Bone marrow (tissue), 2 donors: ENCODE data around the gene KAT5.
"Not testable (repeated sequence)": the region's sequence is repeated elsewhere in the genome, so short reads cannot be mapped to it uniquely, and the experiment has no call there.

Source experiments
- DNase-seq, 2 donors: peaks; one replicate each; lab custom pipeline; 2025; lab: John Stamatoyannopoulos, UW

The KAT5 gene

DNA sequence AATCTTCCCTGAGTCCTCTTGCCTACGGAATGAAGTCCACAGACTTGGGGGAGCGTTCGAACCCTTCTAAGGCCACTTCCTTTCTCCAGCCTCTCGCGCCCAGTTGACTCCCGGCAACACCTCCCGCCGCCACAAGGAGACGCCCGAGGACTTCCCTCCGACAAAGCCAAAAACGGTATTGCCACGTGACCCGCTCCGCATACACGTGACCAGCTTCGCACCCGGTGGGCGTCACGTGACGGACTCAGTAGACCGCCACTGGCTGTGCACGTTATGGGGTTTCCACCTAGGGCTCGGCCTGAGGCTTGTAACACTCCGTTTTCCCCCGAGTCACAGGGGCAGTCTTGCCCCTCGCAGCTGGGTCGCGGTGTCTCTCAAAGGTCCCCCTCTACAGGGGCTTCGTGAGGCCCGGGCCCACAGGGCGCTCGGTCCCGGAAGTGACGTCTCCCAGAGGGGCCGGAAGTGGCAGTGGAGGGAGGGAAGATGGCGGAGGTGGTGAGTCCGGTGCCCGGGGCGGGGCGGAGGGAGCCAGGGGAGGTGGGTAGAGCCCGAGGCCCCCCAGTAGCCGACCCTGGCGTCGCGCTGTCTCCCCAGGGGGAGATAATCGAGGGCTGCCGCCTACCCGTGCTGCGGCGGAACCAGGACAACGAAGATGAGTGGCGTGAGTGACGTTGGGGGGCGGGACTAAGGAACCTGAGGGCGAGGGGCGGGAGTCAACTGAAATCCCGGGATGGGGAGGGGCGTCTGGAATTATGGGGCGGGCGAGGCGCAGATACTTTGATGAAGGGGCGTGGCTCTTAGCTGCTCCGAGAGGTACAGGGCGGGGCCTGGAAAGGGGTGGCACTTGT, at the start of gene KAT5:
TSS of gene KAT5 (plus strand) at position 468 of the 848 bp plus-strand sequence. CDS start at position 484, 16 bp downstream.
- DNase-seq = peak; percentile 90 to 100

- peak; percentile 85 to 91 for DNase-seq
Measured at GRCh38 chr11:65662799-65663638, 49.0 kb upstream of the KAT5 start, which contains the start of gene RELA. RELA (minus strand) TSS chr11:65662916; CDS start chr11:65662832, 84 bp downstream.

DNA sequence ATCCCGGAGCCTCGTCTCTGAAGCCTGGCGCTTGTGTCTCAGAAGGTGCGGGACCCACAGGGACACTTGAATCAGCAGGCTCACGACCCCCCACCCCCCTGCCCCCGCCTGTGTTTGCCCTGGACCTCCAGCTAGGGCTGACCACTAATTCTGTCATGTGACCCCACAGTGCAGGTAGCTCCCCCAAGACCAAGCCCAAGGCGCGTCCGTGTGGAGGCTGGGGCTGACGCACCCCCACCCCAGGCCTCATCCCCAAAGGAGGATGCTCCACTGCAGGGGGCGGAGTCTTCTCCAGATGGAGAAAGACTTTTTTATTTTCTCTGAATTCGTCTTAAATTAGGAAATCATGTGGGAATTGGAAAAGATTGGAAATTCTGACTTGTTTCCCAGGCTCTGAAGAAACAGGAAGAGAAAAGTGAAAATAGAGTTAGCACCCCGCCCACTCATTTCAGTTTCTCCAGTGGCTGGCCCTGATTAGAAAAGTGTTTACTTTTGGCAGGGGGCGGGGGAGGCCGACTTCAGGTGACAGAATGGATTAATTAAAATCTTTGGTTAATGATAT, 48.3 kb upstream of the KAT5 start:
- DNase-seq = peak in 1 of 2 donors; percentile 69

GRCh38 chr11:65672180-65672860, 39.7 kb upstream of the KAT5 start:
- no peak for DNase-seq

- no peak for DNase-seq
Measured at GRCh38 chr11:65672982-65673381, 39.1 kb upstream of the KAT5 start.

- DNase-seq = no peak
Measured at GRCh38 chr11:65680192-65680743, 31.8 kb upstream of the KAT5 start.

DNA sequence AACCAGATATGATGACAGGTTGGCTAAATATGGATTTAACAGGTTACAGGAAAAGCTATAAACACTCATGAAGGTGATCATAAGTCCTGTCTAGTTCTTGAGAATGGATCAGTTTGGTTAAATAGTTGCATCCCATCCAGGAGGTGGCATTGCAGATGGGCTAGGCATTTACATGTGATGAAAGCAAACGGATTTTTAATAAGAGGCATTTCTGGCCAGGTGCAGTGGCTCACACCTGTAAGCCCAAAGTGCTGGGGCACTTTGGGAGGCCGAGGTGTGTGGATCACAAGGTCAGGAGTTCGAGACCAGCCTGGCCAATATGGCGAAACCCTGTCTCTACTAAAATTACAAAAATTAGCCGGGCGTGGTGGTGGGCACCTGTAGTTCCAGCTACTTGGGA, 28.6 kb upstream of the KAT5 start:
- DNase-seq = not testable (repeated sequence)

DNA sequence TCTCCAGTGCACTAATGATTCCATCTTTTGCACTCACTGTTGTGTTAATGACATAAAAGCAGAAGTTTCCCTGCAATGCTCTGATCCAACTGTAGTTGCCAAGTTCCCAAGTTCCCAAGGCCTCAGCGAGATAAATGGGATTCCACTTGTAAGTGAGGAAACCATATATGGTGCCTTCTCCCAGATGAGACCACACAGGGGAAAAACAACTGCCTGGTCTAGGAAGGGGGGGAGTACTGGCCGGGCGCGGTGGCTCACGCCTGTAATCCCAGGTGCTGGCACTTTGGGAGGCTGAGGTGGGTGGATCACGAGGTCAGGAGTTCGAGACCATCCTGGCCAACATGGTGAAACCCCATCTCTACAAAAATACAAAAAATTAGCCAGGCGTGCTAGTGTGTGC, 26.1 kb upstream of the KAT5 start:
- DNase-seq = no peak

DNA sequence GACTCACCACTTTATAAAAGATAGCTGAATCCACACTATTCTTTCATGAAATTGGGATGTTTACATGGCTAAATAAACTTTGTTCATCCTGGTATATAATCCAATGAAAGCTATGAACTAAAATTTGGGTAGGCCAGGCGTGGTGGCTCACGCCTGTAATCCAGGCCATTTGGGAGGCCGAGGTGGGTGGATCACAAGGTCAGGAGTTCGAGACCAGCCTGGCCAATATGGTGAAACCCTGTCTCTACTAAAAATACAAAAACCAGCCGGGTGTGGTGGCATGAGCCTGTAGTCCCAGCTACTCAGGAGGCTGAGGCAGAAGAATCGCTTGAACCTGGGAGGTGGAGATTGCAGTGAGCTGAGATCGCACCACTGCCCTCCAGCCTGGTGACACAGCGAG, 20.2 kb upstream of the KAT5 start:
- not testable (repeated sequence) for DNase-seq

DNA sequence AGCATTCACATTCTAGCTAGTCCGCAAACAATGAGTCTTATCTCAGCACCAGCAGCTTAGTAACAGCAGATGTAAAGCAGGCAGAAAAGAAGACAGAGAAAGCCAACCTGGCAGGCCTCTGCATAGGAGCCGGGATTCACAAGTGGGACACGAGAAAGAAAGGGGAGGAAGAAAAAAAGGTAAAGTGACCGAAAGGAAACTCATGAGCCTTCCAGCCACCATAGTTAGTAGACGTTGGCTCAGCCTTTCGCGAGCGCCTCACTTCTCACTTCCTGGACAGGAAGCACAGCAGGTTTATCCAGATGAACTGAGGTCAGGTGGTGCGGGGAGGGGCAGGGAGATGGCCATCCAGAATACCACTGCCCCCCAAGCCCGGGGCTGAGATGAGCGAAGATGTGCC, 19.7 kb upstream of the KAT5 start:
- no peak for DNase-seq

GRCh38 chr11:65695459-65696241, 16.4 kb upstream of the KAT5 start:
- no peak for DNase-seq

DNA sequence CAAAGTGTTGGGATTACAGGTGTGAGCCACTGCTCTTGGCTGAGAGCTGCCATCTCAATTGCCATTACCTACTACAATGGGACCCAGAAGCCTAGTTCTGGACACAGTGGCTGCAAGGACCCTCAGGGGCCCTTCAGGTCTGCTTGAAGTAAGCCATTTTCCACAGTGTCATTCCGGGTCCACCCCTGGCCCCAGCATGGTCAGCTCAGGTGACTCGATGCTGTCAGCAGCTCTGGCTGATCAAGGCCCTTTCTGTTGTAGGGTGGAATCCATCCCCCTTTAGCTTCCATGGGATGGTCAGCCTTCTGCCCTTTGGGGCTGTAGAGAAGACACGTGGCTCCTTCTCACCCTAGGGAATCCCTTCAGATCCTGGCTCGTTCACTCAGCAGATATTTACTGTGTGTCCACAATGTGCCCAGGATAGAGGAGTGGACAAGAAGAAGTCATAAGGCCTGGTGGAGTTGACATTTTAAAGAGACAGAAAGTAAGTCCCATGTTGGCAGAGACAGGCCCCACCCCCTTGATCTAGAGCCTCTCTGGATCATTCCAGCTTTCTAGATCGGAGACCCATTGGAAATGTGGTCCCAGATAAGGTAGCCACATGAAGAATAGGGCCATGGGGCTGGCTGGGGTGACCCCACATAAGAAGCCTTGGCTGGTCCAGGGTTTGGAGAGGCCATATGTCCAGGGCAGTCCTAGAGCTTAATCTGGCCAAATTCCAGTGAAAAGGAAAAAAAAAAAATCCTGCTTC, 15.1 kb upstream of the KAT5 start:
- no peak for DNase-seq

DNA sequence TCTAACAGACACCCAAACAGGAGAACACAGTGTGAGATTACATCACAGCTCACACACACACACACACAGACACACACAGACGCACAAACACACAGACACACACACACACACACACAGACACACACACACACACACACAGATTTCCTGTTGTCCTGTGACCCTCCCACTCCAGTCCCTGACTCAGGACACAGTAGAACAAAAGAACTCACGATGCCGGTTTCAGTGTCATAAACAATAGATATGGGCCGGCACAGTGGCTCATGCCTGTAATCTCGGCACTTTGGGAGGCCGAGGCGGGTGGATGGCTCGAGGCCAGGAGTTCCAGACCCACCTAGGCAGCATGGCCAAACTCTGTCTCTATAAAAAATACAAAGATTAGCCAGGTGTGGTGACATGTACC, 13.8 kb upstream of the KAT5 start:
- no peak for DNase-seq

GRCh38 chr11:65699306-65699705, 12.7 kb upstream of the KAT5 start:
- DNase-seq = no peak

DNA sequence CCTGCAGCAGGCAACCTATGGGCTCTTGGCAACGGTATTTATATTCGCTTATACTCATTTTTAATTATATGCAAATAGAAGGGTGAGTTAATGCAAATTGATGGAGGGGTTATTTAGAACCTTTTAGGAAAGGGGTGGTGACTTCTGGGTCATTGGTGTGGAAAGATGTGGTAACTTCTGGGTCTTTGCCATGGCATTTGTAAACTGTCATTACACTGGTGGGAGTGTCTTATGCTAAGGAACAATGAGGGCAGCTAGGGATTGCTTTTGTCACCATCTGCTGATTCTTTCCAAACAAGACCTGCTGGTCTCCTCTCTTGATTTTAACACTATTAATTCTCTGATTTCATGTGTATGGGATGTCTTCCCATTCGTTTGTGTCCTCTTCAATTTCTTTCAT, 11.7 kb upstream of the KAT5 start:
- no peak for DNase-seq

- no peak for DNase-seq
Measured at GRCh38 chr11:65701686-65702085, 10.4 kb upstream of the KAT5 start.

DNA sequence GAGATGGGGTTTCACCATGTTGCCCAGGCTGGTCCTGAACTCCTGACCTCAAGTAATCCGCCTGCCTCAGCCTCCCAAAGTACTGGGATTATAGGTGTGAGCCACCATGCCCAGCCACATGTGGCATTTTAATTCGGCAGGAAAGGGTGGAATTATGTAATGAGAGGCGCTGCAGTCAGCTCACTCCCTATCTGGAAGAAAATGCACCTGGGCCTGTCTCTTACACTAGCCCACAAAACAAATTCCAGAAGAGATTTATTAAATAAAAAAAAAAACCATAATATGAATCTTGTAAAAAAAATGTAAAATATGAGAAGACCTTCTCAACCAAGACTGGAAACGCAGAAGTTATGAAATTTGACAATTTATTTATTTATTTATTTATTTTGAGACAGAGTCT, 8.2 kb upstream of the KAT5 start:
- DNase-seq = no peak

DNA sequence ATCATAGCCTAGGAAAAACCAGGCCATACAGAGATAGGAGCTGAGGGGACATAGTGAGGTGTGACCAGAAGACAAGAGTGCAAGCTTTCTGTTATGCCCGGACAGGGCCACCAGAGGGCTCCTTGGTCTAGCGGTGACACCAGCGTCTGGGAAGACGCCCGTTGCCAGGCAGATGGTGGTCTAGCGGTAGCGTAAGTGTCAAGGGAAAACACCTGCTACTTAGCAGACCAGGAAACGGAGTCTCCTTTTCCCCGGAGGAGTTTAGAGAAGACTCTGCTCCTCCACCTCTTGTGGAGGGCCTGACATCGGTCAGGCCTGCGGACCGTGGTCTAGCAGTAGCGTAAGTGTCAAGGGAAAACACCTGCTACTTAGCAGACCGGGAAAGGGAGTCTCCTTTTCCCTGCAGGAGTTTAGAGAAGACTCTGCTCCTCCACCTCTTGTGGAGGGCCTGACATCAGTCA, 5.7 kb upstream of the KAT5 start:
- DNase-seq = peak in 1 of 2 donors; percentile 39

DNA sequence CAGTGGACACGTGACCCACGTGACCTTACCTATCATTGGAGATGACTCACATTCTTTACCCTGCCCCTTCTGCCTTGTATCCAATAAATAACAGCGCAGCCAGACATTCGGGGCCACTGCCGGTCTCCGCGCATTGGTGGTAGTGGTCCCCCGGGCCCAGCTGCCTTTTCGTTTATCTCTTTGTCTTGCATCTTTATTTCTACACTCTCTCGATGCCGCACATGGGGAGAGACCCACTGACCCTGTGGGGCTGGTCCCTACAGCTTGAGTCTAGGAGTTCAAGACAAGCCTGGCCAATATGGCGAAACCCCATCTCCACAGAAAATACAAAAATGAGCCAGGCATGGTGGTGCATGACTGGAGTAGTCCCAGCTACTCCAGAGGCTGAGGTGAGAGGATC, 5.0 kb upstream of the KAT5 start:
- DNase-seq = not testable (repeated sequence)

DNA sequence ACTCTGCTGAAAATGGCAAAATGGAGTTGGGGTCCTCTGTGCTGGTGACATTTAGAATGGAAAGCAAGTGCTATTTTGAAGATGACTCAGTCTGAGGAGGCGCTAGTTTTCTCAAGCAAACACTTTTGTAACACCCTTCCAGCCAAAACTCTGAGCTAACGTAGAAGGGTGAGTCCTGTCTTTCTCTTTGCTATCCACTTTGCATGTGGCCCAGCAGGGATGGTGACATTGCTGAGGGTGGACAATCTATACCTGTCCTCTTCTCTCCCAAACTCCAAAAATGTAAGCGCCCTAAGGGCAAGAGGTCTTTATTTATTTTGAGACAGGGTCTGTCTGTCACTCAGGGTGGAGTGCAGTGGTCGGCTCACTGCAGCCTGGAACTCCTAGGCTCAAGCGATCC, 3.6 kb upstream of the KAT5 start:
- DNase-seq = no peak
